Activated effector memory CD4-positive, alpha-beta T cell treated with anti-CD3 and anti-CD28 coated beads, Interleukin-2, amount 50 U/mL, for 16 hours (primary cell): ENCODE results near the gene CRK.
A peak's percentile ranks its signal among the peaks of the same experiment; 100 is the strongest.

Source experiments
- DNase-seq: peaks from one replicate; pipeline ENCODE4 v3.0.0-alpha.2; 2020

Gene CRK

DNA sequence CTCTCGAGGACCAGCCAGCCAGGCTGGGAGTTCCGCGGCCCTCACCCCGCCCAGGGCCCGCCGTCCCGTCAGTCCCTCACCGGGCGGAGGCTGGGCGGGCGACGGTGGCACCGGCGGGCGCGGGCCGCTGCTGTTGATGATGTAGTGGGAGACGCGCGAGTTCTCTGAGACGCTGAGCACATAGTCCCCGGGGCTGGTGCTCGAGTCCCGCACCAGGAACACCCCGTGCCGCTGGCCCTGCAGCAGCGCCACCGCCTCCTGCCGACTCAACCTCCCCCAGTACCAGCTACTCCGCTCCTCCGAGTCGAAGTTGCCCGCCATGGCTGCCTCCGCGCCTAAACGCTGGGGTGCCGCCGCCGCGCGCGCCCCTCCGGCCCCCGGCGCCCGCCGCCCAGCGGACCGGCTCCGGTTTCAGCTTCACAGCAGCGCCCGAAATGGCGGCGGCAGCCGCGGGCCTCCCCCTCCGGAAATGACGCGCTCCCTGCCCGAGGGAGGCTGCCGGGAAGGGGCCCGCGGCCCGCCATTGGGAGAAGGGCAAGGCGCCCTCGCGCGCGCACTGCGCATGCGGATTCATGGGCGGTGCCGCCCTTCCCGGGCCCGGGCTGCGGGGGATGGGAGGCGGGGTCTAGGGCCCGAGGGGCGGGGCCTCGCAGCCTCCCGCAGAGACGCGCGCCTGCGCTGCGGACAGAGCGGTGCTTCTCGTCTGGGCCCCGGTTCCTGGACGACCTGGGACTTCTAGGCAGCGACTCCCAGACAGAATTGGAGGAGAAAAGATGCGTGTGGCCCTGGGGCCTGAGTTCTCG lies at the start of gene CRK:
Gene CRK, minus strand, starts transcription at position 436 of the 803 bp plus-strand sequence. Its CDS starts 115 bp downstream, at position 321.
- peak; percentile 100 for DNase-seq

- DNase-seq: no peak
Measured at GRCh38 chr17:1505586-1505985, 49.6 kb upstream of the CRK start.

- DNase-seq: no peak
Measured at GRCh38 chr17:1504866-1505265, 48.8 kb upstream of the CRK start.

DNA sequence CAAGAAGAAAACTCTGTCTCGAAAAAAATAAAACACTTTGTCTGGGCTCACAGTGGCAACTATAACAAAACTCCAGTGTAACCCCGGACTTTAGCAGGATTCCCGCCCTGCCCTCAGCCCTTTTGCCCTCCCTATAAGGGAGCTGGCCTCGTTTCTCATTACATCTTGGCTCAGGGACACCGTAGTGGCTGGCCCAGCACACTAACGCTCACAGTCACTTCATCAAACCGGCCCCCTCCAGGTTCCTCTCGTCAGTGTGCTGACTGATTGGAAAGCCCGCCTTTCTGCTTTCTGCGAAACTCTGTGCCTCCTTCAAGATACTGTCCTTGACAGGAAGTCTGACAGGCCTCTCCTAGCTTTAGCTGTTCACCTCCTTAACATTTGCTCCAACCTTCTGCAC lies 47.7 kb upstream of the CRK start:
- no peak for DNase-seq

DNA sequence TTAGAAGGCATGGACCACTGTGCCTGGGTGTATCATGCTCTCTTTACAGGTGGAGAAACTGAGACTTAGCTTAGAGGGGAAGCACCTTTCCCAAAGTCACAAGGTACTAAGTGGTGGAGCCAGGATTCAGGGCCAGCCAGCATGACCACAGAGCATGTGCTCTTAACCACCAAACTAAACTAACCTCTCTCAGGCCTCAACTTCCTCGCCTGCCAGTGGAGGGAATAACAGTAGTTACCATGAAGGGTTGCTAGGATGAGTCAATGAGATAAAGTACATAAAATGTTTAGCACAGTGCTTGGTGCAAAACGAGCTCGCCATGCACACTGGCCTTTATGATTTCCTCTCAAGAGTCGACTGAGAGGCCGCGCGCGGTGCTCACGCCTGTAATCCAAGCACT lies 42.8 kb upstream of the CRK start:
- no peak for DNase-seq

- DNase-seq: no peak
Measured at GRCh38 chr17:1498233-1498632, 42.2 kb upstream of the CRK start.

GRCh38 chr17:1497831-1498230 lies 41.8 kb upstream of the CRK start:
- no peak for DNase-seq

GRCh38 chr17:1496869-1497268 lies 40.8 kb upstream of the CRK start:
- DNase-seq: no peak

DNA sequence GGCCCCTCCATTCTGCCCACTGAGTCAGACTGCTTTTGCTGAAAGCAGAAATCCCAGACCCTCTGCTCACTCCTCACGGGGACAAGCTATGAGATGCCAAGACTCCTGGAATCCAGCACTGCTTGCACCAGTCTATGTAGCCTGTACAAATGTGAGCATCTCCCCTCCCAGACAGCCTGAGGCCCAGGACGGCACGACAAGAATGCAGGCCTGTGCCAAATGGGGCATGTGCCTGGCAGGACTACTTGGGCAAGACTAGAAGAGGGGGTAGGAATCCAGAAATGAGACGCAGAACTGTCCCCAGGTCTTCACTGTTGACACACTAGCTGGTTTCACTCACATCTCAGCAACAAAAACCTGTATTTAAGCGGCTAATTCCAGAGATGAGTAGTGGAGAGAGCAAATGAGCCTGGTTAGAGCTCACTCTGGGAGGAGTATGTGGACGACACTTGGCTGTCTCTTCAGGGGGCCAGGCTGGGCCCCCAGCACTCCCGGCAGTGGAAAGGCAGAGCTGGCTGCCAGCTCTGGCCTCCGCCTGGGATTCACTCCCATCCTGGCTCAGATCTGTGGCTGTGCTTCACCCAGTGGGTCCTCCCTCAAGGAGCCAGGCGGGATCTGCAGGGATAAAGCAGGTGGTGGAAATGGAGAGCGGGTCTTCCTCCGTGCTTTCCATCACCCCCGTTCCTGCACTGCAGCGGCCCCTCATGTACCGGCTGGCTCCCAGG lies 39.4 kb upstream of the CRK start:
- no peak for DNase-seq

DNA sequence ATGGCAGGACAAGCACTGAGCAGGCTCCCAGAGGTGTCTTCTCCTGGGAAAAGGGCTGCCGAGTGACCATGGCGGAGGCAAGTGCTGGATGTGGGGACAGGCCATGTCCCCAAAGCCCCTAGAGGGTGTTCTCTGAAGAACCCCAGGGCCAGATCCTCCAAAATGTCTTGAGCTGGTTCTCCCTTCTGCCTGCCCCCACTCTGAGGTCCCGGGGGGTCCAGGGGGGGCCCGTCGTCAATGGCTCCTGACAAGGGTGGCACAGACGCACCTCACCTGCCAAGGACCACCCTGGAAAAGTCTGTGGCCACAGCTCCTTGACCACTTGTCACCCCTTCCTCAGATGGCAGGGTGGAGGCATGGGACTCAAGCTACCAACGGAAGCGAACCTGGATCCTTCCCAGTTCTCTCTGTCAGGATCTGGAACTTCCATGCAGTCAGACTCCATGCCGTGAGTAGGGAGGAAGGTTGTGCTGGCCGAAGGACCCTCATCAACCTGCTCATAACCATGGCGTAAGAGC lies 38.8 kb upstream of the CRK start:
- DNase-seq: no peak

GRCh38 chr17:1494203-1494602 lies 38.2 kb upstream of the CRK start:
- DNase-seq: no peak

DNA sequence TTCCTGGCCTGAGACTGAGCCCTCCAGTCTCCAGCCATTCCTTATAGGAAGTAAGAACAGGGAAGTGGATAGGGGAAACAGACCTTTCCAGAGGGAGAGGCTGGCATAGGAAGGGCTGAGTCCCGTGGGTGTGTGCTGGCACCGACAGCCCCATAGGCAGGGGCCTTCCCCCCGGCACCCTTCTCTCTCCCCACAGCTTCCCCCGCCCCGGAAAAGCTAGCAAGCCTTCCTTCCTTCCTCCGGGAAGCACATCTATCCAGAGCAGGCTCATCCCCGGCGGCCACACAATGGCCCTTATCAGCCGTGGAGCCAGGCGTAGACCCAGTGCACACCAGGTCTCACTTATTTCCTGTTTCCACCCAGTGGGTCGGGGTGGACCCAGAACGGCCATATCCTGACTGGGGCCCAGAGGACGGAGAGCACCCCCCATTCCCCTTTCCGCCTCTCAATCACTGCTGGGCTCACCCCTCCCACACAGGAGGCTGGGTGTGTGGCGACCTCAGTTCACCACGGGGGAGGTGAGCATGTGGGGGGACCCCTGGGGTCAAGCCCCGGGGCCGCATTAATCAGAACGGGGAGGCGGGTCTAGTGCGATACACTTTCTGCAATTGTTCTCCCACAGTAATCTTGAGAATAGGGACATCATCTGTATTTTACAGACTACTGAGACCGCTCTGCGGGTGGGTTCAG lies 37.4 kb upstream of the CRK start:
- no peak for DNase-seq

- DNase-seq: no peak
Measured at GRCh38 chr17:1492249-1493206, 36.5 kb upstream of the CRK start, which contains the start of gene MYO1C. Gene MYO1C (minus strand): TSS chr17:1492686. CDS start chr17:1492487, 199 bp downstream.

DNA sequence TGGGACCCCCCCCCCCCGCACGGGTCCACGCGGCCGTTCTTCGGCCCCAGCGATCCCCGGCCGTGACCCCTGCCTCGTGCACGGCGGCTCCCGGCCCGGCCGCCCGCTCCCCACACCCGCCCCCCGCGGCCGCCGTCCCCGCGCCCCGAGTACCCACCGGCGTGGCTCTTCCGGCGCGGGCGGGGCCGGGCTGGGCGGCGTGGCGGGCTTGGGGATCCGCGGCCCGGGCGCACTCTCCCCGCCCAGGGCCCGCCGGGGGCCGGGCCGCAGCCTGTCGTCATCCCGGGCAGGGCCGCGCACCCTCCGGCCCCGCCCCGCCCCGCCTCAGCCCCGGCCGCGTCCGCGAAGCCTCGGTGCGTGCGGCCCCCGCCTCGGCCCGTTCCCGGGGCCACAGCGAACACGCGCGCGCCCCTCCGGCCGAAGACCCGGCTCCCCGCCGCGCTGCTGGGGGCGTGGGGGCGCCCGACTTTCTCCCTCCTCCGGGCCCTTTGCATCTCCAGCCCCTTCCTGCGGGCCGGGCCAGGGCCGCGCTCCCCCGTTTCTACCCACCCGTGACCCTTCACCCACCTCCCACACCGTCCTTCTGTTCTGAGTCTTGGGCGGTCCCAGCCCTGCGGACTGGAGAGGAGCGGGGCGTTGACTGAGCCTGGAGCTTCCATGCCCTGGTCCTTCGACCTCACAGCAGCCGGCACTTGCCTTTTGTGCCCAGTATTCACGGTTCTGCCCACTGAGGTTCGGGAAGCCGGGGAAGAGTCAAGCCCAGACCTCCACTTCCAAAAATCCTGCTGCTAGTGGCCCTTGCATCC lies 35.6 kb upstream of the CRK start:
- DNase-seq: peak; percentile 83

DNA sequence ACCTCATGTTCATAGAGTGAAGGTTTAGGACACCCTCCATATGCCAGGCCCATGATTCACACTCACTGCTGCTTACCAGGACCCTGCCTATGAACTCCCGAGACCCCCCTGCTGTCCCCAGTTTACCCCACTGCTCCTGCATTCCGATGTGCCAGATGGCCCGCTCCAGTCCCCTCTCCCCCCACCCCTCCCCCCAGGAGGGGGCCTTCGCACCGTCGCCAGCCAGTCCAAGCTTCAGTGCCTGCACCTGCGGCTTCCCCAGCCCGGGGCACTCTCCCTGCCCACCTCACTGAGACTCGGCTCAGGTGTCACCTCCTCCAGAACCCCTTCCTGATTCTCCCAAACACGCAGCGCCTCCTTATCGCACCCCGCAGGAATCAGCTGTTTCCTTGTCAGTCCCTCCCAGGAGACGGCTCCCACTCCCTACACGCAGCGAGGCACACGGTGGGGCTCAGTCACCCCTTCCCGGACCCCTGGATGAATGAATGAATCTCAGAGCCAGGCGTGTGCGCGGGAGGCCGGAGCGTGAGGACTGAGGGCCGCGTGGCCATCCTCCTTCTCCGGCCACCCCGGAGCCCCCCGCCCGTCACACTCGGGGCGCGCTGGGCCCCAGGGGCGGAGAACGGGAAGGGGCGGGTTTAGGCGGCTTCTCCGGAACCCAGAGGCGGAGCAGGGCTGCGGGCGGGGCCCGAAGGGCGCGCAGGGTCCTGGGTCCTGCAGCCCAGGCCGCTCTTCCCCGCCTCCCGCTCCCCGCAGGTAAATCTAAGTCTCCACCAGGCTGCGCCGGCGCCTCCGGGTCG lies 34.8 kb upstream of the CRK start:
- peak; percentile 90 for DNase-seq

DNA sequence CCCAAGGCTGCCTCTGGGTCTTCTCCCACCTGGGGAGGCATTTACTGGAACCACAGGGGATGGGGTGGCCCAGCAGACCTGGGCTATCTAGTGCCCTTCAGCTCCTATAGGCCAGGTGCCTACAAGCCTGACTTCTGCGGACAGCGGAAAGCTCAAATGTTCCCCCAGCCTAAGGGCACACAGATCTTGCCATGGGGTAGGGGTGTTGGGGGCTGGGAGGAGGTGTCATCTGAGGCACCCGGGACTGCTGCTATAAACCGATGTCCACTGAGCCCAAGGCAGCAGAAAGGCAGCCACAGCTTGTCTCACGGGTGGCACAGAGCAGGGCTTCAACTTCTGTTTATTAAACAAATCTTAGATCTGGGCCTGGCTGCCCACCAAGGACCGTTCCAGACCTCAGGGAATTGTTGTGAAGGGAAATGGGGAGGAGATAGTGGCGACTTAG lies 32.8 kb upstream of the CRK start:
- DNase-seq: no peak

DNA sequence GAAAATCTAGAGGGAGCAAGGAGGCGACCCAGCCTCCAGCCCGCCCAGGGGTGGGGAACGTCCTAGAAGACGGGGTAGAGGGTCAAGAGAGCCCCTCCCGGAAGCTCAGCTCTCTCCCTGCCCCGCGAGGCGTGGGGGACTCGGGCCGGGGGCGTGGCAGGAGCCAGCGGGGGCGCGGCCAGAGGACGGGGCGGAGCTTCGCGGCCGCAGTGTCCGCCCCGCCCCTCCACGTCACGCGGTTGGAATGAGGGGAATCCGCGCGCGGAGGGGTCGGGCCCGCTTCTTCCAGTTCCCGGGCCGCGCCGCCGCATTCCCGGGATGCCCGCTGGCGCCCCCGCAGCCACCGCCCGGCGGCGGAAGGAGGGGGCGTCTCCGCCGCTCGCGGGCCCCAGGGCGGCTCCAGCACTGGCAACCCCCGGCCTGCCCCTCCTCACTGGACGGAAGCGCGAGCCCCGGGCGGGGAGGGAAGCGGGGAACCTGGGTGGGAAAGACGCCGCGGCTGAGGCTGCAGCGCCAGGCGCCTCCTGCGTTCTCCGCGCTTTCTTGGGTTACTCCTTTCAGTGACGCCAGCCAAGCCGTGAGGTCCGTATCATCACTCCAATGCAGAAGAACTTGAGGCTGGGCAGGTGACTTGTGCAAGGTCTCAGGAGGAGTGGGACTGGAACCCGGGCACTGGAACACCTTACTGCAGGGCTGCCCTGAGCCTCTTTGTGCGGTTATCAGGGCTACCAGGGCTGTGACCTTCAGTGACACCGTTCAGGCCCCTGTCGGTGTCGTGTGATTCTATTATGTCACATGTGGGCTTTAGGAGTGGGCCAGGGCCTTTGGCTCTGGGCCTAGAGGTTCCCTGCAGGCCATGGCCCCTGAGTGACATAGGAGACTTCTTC lies 32.1 kb upstream of the CRK start:
- peak; percentile 92 for DNase-seq

DNA sequence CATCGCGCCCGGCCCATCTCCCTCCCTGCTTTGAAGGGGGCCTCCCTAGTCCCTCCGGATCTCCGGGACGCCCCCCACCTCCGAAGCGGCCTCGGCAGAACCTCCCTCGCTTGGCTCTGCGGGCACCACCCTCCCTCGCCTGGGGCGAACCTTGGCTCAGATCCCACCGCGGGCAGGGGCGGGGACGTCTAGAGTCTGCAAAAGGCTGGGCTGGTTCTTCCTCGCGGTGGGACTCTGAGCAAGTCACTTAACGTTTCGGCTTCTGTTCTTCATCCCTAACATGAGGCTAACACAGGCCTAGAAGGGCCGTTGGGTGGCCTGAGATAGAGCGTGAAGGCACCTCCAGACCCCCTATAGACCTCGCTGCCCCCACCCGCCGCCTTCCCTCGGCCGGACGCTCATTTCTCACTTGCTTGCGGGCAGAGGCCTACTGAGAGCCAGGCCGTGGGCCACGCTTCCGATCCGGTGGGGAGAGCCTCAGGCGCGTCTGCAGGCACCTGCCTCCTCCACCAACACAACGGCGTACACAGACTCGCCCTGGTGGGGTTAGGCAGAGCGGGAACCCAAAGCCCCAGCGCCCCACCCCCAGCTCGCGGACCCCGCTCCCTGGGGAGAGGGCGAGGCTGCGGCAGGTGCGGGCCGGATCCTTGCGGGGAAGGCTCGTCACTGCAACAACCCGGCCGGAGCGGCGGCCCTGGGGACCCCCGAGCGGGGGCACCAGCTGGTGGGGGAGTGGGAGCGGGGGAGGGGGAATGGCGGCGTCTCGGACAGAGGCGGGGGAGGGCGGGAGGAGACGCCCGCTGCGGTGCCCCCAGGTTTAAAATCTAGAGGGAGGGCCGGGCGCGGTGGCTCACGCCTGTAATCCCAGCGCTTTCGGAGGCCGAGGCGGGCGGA lies 31.0 kb upstream of the CRK start:
- DNase-seq: peak; percentile 91
